CD4-positive, alpha-beta memory T cell (primary cell): ENCODE measurements around the gene TMEM119. TPM values are rescaled to one million over a fixed set of nuclear protein-coding genes. Genes with fewer than 3 reads are reported as not detected.

ENCODE experiments used
- CTCF ChIA-PET: fragments of 350-600 bp; sonication (Branson Sonifier 250); formaldehyde crosslinking; loops from one replicate; lab custom pipeline; 2021; ENCODE audit warnings: inconsistent platforms; ENCODE audit not compliant: partially characterized antibody; lab: Charles Lee
- POLR2A ChIA-PET: fragments of 350-600 bp; sonication (Branson Sonifier 250); formaldehyde crosslinking; loops from one replicate; lab custom pipeline; 2021; ENCODE audit not compliant: partially characterized antibody; lab: Charles Lee
- DNase-seq, 5 donors: peaks; one replicate each; pipeline versions ENCODE4 v3.0.0 to v3.0.0-alpha.2; 2020 to 2022; ENCODE audit warnings: mixed read lengths in 1 of 5
- H3K27ac ChIP-seq: one replicate; pipeline ENCODE4 v1.7.0; 2013; ENCODE audit warnings: low read depth, low read length
- H3K27me3 ChIP-seq: 2 replicates; pipeline ENCODE4 v1.7.0; 2013; ENCODE audit warnings: mild to moderate bottlenecking, low read length, moderate library complexity; ENCODE audit not compliant: insufficient read depth
- H3K36me3 ChIP-seq: 2 replicates; pipeline ENCODE4 v1.7.0; 2013; ENCODE audit warnings: mild to moderate bottlenecking, low read length, moderate library complexity; ENCODE audit not compliant: insufficient read depth
- H3K4me1 ChIP-seq: 2 replicates; pipeline ENCODE4 v1.7.0; 2013; ENCODE audit warnings: mild to moderate bottlenecking, low read length, moderate library complexity; ENCODE audit not compliant: insufficient read depth
- H3K4me3 ChIP-seq, 2 donors: one replicate each; pipeline ENCODE4 v1.7.0; 2013; ENCODE audit warnings: low read length in 2 of 2, mild to moderate bottlenecking in 1 of 2
- H3K9me3 ChIP-seq, 2 donors: one replicate each; pipeline ENCODE4 v1.7.0; 2013; ENCODE audit warnings: low read length in 2 of 2, control low read depth in 1 of 2; ENCODE audit not compliant: control insufficient read depth in 1 of 2
- H3K27ac Mint-ChIP-seq, 7 donors: one replicate each; pipeline ENCODE4 v1.8.0; 2020 to 2021; ENCODE audit warnings: mixed read lengths in 7 of 7, mild to moderate bottlenecking in 6 of 7, inconsistent platforms in 3 of 7, moderate library complexity in 3 of 7
- H3K27me3 Mint-ChIP-seq, 2 donors: one replicate each; pipeline ENCODE4 v1.8.0; 2020 to 2021; ENCODE audit warnings: mixed read lengths in 2 of 2
- H3K36me3 Mint-ChIP-seq, 2 donors: one replicate each; pipeline ENCODE4 v1.8.0; 2020 to 2021; ENCODE audit warnings: mixed read lengths in 2 of 2, inconsistent platforms in 1 of 2, mild to moderate bottlenecking in 1 of 2
- H3K4me1 Mint-ChIP-seq, 4 donors: one replicate each; pipeline ENCODE4 v1.8.0; 2020 to 2021; ENCODE audit warnings: mixed read lengths in 4 of 4, mild to moderate bottlenecking in 1 of 4
- H3K4me3 Mint-ChIP-seq, 8 donors: one replicate each; pipeline ENCODE4 v1.8.0; 2020 to 2021; ENCODE audit warnings: mixed read lengths in 8 of 8, mild to moderate bottlenecking in 7 of 8, moderate library complexity in 6 of 8, inconsistent platforms in 3 of 8
- H3K9me3 Mint-ChIP-seq, 8 donors: one replicate each; pipeline ENCODE4 v1.8.0; 2020 to 2021; ENCODE audit warnings: mixed read lengths in 8 of 8, mild to moderate bottlenecking in 5 of 8, inconsistent platforms in 3 of 8, moderate library complexity in 1 of 8
- intact Hi-C: fragments of 100-400 bp; cut with micrococcal nuclease; formaldehyde crosslinking; loops from one replicate; pipeline ENCODE4 v1.15.1; 2023
- polyA plus RNA-seq, 2 donors: library from polyadenylated mRNA; unstranded; fragments of 300-500 nt; fragmentation: Illumina TruSeq; gene quantifications; one replicate each; pipeline ENCODE4 v1.2.3, GENCODE V29; 2021
- total RNA-seq, 2 experiments: library from RNA; stranded (reverse); gene quantifications; one replicate each; pipeline ENCODE4 v1.2.3, GENCODE V29; 2021

The TMEM119 gene
- under 1 TPM; 0.30 to 0.58 TPM for total RNA-seq
- under 1 TPM in 1 of 2 donors, not detected in 1; 0.42 TPM for polyA plus RNA-seq

- Histone ChIP-seq H3K27me3 (no peaks in the 10 kb centered on the region), H3K4me3 (no peak within 1 kb of the TSS), H3K4me1 (no peaks in the 10 kb centered on the region), H3K27ac (no peak within 1 kb of the TSS), H3K9me3 (no peaks in the 10 kb centered on the region), H3K36me3 (no peaks in the 10 kb centered on the region)
- Mint-ChIP-seq H3K27me3 (no peaks in the 10 kb centered on the region), H3K9me3 (no peaks in the 10 kb centered on the region), H3K4me3 (no peak within 1 kb of the TSS), H3K4me1 (no peaks in the 10 kb centered on the region), H3K27ac (peak within 1 kb of the TSS in 3 of 7 donors; percentile 28 to 53 (median 46)), H3K36me3 (no peaks in the 10 kb centered on the region)
- ChIA-PET CTCF (interaction anchor here (2.0 kb wide), 1 partner anchor 20 kb away, joined by 7 read pairs; no protein-coding TSS in a partner anchor), POLR2A (no interaction called here)
- DNase-seq, result no peak
- intact Hi-C loops, result no loop called here
These were observed at the start of gene TMEM119 for GRCh38 chr12:108597559-108598471. TSS of gene TMEM119 (minus strand) at chr12:108598084. CDS start at chr12:108592383, 5,701 bp downstream.

GRCh38 chr12:108646600-108647579 lies 49.0 kb upstream of the TMEM119 start:
- CTCF ChIA-PET, result interaction anchor here (0.6 to 4.1 kb wide), 15 partner anchors 9 to 156 kb away, joined by 3 to 67 read pairs (median 6); partner anchors contain the start of genes ISCU, SART3 and SELPLG
- no peaks in the 10 kb centered on the region for H3K36me3 ChIP-seq
- H3K4me3 Mint-ChIP-seq, result peak overlapping the region in 7 of 8 donors; percentile 47 to 84 (median 69)
- no peaks in the 10 kb centered on the region for H3K9me3 Mint-ChIP-seq
- intact Hi-C loops, result loop anchor here (1.0 to 5.0 kb wide), 2 partner anchors 14 to 35 kb away; partner anchors contain the start of gene SELPLG
- no peaks in the 10 kb centered on the region for H3K27me3 Mint-ChIP-seq
- H3K4me1 Mint-ChIP-seq, result peaks cover 17 to 33% (median 22%) of the 10 kb centered on the region in 4 donors
- H3K27ac ChIP-seq, result no peak overlapping the region
- POLR2A ChIA-PET, result interaction anchor here (0.8 to 4.5 kb wide), 7 partner anchors 12 to 84 kb away, joined by 3 to 69 read pairs (median 5); partner anchors contain the start of genes ISCU and SELPLG
- peaks cover 14% of the 10 kb centered on the region for H3K4me1 ChIP-seq
- H3K27me3 ChIP-seq, result no peaks in the 10 kb centered on the region
- H3K9me3 ChIP-seq, result no peaks in the 10 kb centered on the region
- peak overlapping the region; percentile 47 to 93 (median 80) for H3K27ac Mint-ChIP-seq
- no peak for DNase-seq
- H3K36me3 Mint-ChIP-seq, result no peaks in the 10 kb centered on the region
- H3K4me3 ChIP-seq, result no peak overlapping the region

DNA sequence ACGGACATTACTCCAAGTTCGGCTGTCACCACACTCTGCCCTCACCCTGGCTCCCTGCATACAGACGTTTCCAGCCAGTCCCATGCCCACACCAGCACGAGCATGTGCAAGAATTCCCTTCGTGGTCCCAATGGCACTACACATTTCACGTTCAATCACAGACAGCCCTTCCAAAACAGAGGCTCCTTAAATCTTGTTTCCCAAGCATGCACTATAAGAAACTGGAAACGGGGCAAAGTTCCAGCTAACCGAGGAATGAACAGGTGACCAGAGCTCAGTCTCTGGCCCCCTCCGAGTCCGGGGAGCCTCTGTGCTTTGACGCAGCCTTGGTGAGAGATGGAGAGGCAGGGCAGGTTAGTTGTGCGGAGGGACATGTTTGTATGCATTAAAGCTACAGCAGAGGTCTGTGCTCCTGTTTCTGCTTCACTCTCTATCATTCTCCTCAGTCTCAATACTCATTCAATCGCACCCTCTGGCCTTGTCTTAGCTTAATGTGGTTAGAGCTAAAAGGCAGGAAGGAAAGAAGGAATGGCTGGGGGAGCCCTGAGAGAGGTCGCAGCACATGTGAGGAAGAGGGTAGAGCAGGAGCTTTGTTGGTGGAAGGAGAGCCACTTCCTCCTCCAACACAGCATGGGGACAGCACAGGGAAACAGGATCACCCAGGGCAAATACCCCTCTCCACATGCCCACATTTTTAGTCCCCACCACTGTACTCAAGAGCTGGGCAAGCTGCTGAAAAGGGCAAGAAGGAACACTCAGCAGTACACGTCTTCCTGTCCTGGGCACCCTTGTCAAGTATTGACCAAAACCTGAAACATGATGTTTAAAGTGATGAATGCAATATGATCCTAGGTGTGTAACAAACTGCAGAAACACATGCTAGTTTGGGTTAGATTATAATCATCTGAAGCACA lies 48.1 kb upstream of the TMEM119 start:
- Mint-ChIP-seq H3K27me3 (no peaks in the 10 kb centered on the region), H3K4me3 (peak overlapping the region; percentile 11 to 84 (median 69)), H3K4me1 (peaks cover 17 to 40% (median 23%) of the 10 kb centered on the region in 4 donors), H3K9me3 (no peaks in the 10 kb centered on the region), H3K36me3 (no peaks in the 10 kb centered on the region), H3K27ac (peak overlapping the region; percentile 43 to 93 (median 79))
- ChIA-PET CTCF (interaction anchor here (1.1 to 4.1 kb wide), 13 partner anchors 8 to 466 kb away, joined by 3 to 67 read pairs (median 7); partner anchors contain the start of genes ISCU and SELPLG), POLR2A (interaction anchor here (0.8 to 4.5 kb wide), 6 partner anchors 11 to 83 kb away, joined by 3 to 69 read pairs (median 7); partner anchors contain the start of genes ISCU and SELPLG)
- Histone ChIP-seq H3K27ac (peak overlapping the region; percentile 17), H3K4me3 (no peak overlapping the region), H3K27me3 (no peaks in the 10 kb centered on the region), H3K9me3 (no peaks in the 10 kb centered on the region), H3K36me3 (no peaks in the 10 kb centered on the region), H3K4me1 (peaks cover 14% of the 10 kb centered on the region)
- intact Hi-C loops, result loop anchor here (5.0 kb wide), 1 partner anchor 34 kb away; no protein-coding TSS in a partner anchor
- DNase-seq, result no peak

DNA sequence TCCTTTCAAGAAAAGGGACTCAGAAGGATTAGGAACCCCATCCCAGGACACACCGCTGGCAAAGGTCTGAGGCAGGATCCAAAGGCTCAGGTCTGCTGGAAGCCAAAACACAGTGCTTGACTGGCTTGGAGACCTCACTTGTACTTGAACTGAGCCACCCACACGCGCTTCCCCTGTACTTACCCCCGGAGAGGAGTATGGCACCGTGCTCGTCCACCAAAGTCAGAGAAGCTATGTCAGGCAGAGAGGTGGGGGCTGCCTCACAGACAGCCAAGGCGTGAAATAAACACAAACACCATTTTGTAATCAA lies 46.9 kb upstream of the TMEM119 start:
- Mint-ChIP-seq H3K9me3 (no peaks in the 10 kb centered on the region), H3K27ac (peak overlapping the region in 1 of 7 donors; percentile 13), H3K36me3 (no peaks in the 10 kb centered on the region), H3K4me3 (no peak overlapping the region), H3K27me3 (no peaks in the 10 kb centered on the region), H3K4me1 (peaks cover 18 to 44% (median 25%) of the 10 kb centered on the region in 4 donors)
- POLR2A ChIA-PET, result interaction anchor here (1.7 to 4.5 kb wide), 2 partner anchors 10 to 82 kb away, joined by 5 to 69 read pairs; partner anchors contain the start of genes ISCU and SELPLG
- CTCF ChIA-PET, result interaction anchor here (0.8 to 4.1 kb wide), 4 partner anchors 11 to 81 kb away, joined by 3 to 61 read pairs (median 15); partner anchors contain the start of gene SELPLG
- intact Hi-C loops, result loop anchor here (5.0 kb wide), 1 partner anchor 32 kb away; no protein-coding TSS in a partner anchor
- H3K27ac ChIP-seq, result no peak overlapping the region
- no peaks in the 10 kb centered on the region for H3K9me3 ChIP-seq
- H3K4me3 ChIP-seq, result no peak overlapping the region
- H3K36me3 ChIP-seq, result no peaks in the 10 kb centered on the region
- DNase-seq, result no peak
- H3K27me3 ChIP-seq, result no peaks in the 10 kb centered on the region
- peaks cover 14% of the 10 kb centered on the region for H3K4me1 ChIP-seq

DNA sequence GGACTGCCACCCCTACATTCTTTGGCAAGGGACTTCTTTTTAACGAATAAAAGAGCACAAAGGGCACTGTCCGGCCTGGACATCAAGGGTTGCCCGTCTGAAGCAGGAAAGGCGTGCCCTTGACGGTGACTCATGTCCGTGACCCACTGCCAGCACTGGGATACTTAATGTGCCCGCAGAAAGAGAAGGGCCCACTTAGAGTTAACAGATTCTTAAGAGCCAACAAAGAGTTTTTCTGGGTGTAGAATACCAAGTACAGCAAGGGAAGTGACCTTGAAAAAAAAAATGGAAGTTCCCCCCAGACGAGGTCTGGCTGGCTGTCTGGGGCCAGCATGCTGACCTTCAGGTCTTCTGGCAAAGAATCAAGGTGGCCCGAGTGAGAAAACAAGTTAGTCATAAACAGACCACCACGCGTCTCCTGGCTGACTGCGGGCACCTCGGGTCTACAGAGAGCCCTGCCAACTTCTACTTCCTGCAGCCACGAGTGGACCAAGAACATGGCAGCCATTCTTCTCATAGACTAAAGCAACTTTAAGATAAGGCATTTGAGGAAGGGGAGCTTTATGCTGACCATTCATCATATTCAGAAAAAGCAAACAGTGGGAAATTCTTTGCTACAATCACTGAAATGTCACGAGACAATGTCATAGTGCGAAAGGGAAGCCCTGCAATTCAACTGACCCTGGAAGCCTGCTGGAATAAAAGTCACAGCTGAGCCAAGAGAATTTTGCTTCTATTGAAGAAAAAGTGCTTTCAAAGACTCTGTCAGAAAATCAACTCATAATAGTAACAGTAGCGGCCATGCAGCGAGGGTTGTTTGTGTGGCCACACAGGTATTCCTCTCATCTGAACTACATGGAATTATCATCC lies 46.3 kb upstream of the TMEM119 start:
- H3K4me1 Mint-ChIP-seq, result peaks cover 18 to 44% (median 25%) of the 10 kb centered on the region in 4 donors
- intact Hi-C loops, result no loop called here
- Histone ChIP-seq H3K27ac (no peak overlapping the region), H3K36me3 (no peaks in the 10 kb centered on the region), H3K9me3 (no peaks in the 10 kb centered on the region), H3K4me3 (no peak overlapping the region), H3K27me3 (no peaks in the 10 kb centered on the region), H3K4me1 (peaks cover 14% of the 10 kb centered on the region)
- no peaks in the 10 kb centered on the region for H3K36me3 Mint-ChIP-seq
- ChIA-PET POLR2A (interaction anchor here (4.5 kb wide), 1 partner anchor 10 kb away, joined by 69 read pairs; the partner anchor contains the start of gene SELPLG), CTCF (interaction anchor here (0.8 to 4.1 kb wide), 4 partner anchors 9 to 80 kb away, joined by 3 to 26 read pairs (median 4); no protein-coding TSS in a partner anchor)
- H3K4me3 Mint-ChIP-seq, result no peak overlapping the region
- H3K27me3 Mint-ChIP-seq, result no peaks in the 10 kb centered on the region
- no peaks in the 10 kb centered on the region for H3K9me3 Mint-ChIP-seq
- H3K27ac Mint-ChIP-seq, result peak overlapping the region in 2 of 7 donors; percentile 32 to 46
- no peak for DNase-seq
